Activated CD8-positive, alpha-beta memory T cell treated with anti-CD3 and anti-CD28 coated beads, Interleukin-2, amount 10 ng/mL, durations not matched to agents 7 days and 5 days (primary cell): ENCODE data around the gene DIP2A. TPM values are rescaled to one million over a fixed set of nuclear protein-coding genes. Genes with fewer than 3 reads are reported as not detected.
"Not testable (repeated sequence)": the region's sequence is repeated elsewhere in the genome, so short reads cannot be mapped to it uniquely, and the experiment has no call there.

Experiments used
- ATAC-seq: fragments of 150-1000 bp; cut with Tn5 transposase; one replicate; pipeline ENCODE4 v1.10.0; 2021; ENCODE audit warnings: moderate library complexity
- CTCF ChIA-PET: fragments of 350-600 bp; sonication (Branson Sonifier 250); formaldehyde crosslinking; loops from one replicate; lab custom pipeline; 2021; ENCODE audit warnings: antibody characterized with exemption; lab: Charles Lee
- DNase-seq: peaks from one replicate; pipeline ENCODE4 v3.0.0-alpha.2; 2020
- H3K27ac Mint-ChIP-seq: one replicate; pipeline ENCODE4 v1.8.0; 2021; ENCODE audit warnings: mild to moderate bottlenecking, mixed read lengths
- H3K27me3 Mint-ChIP-seq: one replicate; pipeline ENCODE4 v1.8.0; 2021; ENCODE audit warnings: mixed read lengths
- H3K36me3 Mint-ChIP-seq: one replicate; pipeline ENCODE4 v1.8.0; 2021; ENCODE audit warnings: mild to moderate bottlenecking, mixed read lengths
- H3K4me1 Mint-ChIP-seq: one replicate; pipeline ENCODE4 v1.8.0; 2021; ENCODE audit warnings: mixed read lengths
- H3K4me3 Mint-ChIP-seq: one replicate; pipeline ENCODE4 v1.8.0; 2021; ENCODE audit warnings: mild to moderate bottlenecking, moderate library complexity, mixed read lengths
- H3K9me3 Mint-ChIP-seq: one replicate; pipeline ENCODE4 v1.8.0; 2022; ENCODE audit warnings: low read depth, mixed read lengths
- total RNA-seq, 2 experiments: library from RNA; stranded (reverse); gene quantifications; one replicate each; pipeline ENCODE4 v1.2.3, GENCODE V29; 2021

The DIP2A gene
- total RNA-seq, 2 experiments from 2014 or later = 43.4 to 70.4 TPM

GRCh38 chr21:46429754-46430681 is 28.7 kb upstream of the DIP2A start:
- CTCF ChIA-PET = no interaction called here
- no peak for DNase-seq
- Mint-ChIP-seq H3K4me3 (no peak overlapping the region), H3K27me3 (no peaks in the 10 kb centered on the region), H3K36me3 (peaks cover 19% of the 10 kb centered on the region), H3K27ac (no peak overlapping the region), H3K4me1 (peaks cover 23% of the 10 kb centered on the region), H3K9me3 (no peaks in the 10 kb centered on the region)
- no peak for ATAC-seq

- CTCF ChIA-PET = interaction anchor here (1.8 kb wide), 1 partner anchor 109 kb away, joined by 4 read pairs; no protein-coding TSS in a partner anchor
- Mint-ChIP-seq H3K27me3 (no peaks in the 10 kb centered on the region), H3K27ac (peak overlapping the region; percentile 39), H3K9me3 (no peaks in the 10 kb centered on the region), H3K4me3 (no peak overlapping the region), H3K36me3 (peaks cover 24% of the 10 kb centered on the region), H3K4me1 (peaks cover 11% of the 10 kb centered on the region)
- ATAC-seq (no peak), DNase-seq (no peak)
These were observed 27.2 kb upstream of the DIP2A start for GRCh38 chr21:46431448-46431847.

- ATAC-seq (peak; percentile 59), DNase-seq (peak; percentile 51)
- Mint-ChIP-seq H3K27ac (peak overlapping the region; percentile 61), H3K4me1 (peaks cover 11% of the 10 kb centered on the region), H3K9me3 (no peaks in the 10 kb centered on the region), H3K4me3 (no peak overlapping the region), H3K36me3 (peaks cover 24% of the 10 kb centered on the region), H3K27me3 (no peaks in the 10 kb centered on the region)
- CTCF ChIA-PET = interaction anchor here (1.2 to 1.8 kb wide), 2 partner anchors 109 to 289 kb away, joined by 3 to 4 read pairs; no protein-coding TSS in a partner anchor
These were observed 26.7 kb upstream of the DIP2A start for GRCh38 chr21:46431884-46432488.

GRCh38 chr21:46433116-46433515 is 25.6 kb upstream of the DIP2A start:
- H3K4me1 Mint-ChIP-seq = peaks cover 14% of the 10 kb centered on the region
- CTCF ChIA-PET = interaction anchor here (1.2 to 1.7 kb wide), 2 partner anchors 9 to 290 kb away, joined by 3 read pairs; no protein-coding TSS in a partner anchor
- not testable (repeated sequence) for H3K27me3 Mint-ChIP-seq

GRCh38 chr21:46434322-46434958 is 24.3 kb upstream of the DIP2A start:
- CTCF ChIA-PET = interaction anchor here (0.6 to 1.7 kb wide), 2 partner anchors 10 to 83 kb away, joined by 3 read pairs; no protein-coding TSS in a partner anchor
- Mint-ChIP-seq H3K4me1 (peaks cover 14% of the 10 kb centered on the region), H3K27me3 (no peaks in the 10 kb centered on the region), H3K4me3 (no peak overlapping the region), H3K9me3 (no peaks in the 10 kb centered on the region), H3K36me3 (peaks cover 39% of the 10 kb centered on the region), H3K27ac (peak overlapping the region; percentile 5)
- ATAC-seq (no peak), DNase-seq (no peak)

More at GRCh38 chr21:46433116-46433515, 25.6 kb upstream of the DIP2A start:
- not testable (repeated sequence) for H3K9me3 Mint-ChIP-seq, H3K27ac Mint-ChIP-seq, ATAC-seq, H3K4me3 Mint-ChIP-seq, DNase-seq
- H3K36me3 Mint-ChIP-seq = peaks cover 32% of the 10 kb centered on the region

- peaks cover 14% of the 10 kb centered on the region for H3K4me1 Mint-ChIP-seq
- no peak overlapping the region for H3K4me3 Mint-ChIP-seq
- CTCF ChIA-PET = no interaction called here
- DNase-seq = no peak
- no peaks in the 10 kb centered on the region for H3K9me3 Mint-ChIP-seq
- H3K27me3 Mint-ChIP-seq = no peaks in the 10 kb centered on the region
- peaks cover 49% of the 10 kb centered on the region for H3K36me3 Mint-ChIP-seq
- no peak overlapping the region for H3K27ac Mint-ChIP-seq
- ATAC-seq = no peak
These were observed 22.9 kb upstream of the DIP2A start for GRCh38 chr21:46435786-46436227.

GRCh38 chr21:46436621-46437020 is 22.1 kb upstream of the DIP2A start:
- ATAC-seq = no peak
- Mint-ChIP-seq H3K4me1 (peaks cover 14% of the 10 kb centered on the region), H3K36me3 (peaks cover 55% of the 10 kb centered on the region), H3K9me3 (no peaks in the 10 kb centered on the region), H3K27me3 (no peaks in the 10 kb centered on the region), H3K4me3 (no peak overlapping the region), H3K27ac (no peak overlapping the region)
- CTCF ChIA-PET = no interaction called here
- DNase-seq = no peak

- no peak for DNase-seq
- no peak for ATAC-seq
- Mint-ChIP-seq H3K36me3 (peaks cover 51% of the 10 kb centered on the region), H3K4me1 (peaks cover 11% of the 10 kb centered on the region), H3K9me3 (no peaks in the 10 kb centered on the region), H3K27me3 (no peaks in the 10 kb centered on the region), H3K4me3 (no peak overlapping the region), H3K27ac (peak overlapping the region; percentile 76)
- CTCF ChIA-PET = interaction anchor here (1.0 kb wide), 1 partner anchor 229 kb away, joined by 3 read pairs; no protein-coding TSS in a partner anchor
These were observed 21.6 kb upstream of the DIP2A start for GRCh38 chr21:46437096-46437498.

GRCh38 chr21:46437511-46437910 is 21.2 kb upstream of the DIP2A start:
- Mint-ChIP-seq H3K36me3 (peaks cover 50% of the 10 kb centered on the region), H3K4me3 (no peak overlapping the region), H3K27me3 (no peaks in the 10 kb centered on the region), H3K27ac (peak overlapping the region; percentile 7), H3K4me1 (peaks cover 9% of the 10 kb centered on the region), H3K9me3 (no peaks in the 10 kb centered on the region)
- DNase-seq (no peak), ATAC-seq (no peak)
- CTCF ChIA-PET = interaction anchor here (1.0 kb wide), 1 partner anchor 229 kb away, joined by 3 read pairs; no protein-coding TSS in a partner anchor

GRCh38 chr21:46438241-46438640 is 20.4 kb upstream of the DIP2A start:
- no peaks in the 10 kb centered on the region for H3K27me3 Mint-ChIP-seq

GRCh38 chr21:46439906-46440305 is 18.8 kb upstream of the DIP2A start:
- peaks cover 17% of the 10 kb centered on the region for H3K4me1 Mint-ChIP-seq
- H3K36me3 Mint-ChIP-seq = peaks cover 51% of the 10 kb centered on the region
- no peaks in the 10 kb centered on the region for H3K9me3 Mint-ChIP-seq
- no peak overlapping the region for H3K4me3 Mint-ChIP-seq
- DNase-seq (no peak), ATAC-seq (no peak)
- H3K27me3 Mint-ChIP-seq = no peaks in the 10 kb centered on the region
- H3K27ac Mint-ChIP-seq = no peak overlapping the region
- CTCF ChIA-PET = no interaction called here

More at GRCh38 chr21:46438241-46438640, 20.4 kb upstream of the DIP2A start:
- DNase-seq = no peak
- H3K4me1 Mint-ChIP-seq = peaks cover 15% of the 10 kb centered on the region
- no peak overlapping the region for H3K27ac Mint-ChIP-seq
- no peak for ATAC-seq
- no peaks in the 10 kb centered on the region for H3K9me3 Mint-ChIP-seq
- no peak overlapping the region for H3K4me3 Mint-ChIP-seq
- H3K36me3 Mint-ChIP-seq = peaks cover 53% of the 10 kb centered on the region
- CTCF ChIA-PET = no interaction called here

GRCh38 chr21:46441331-46441730 is 17.4 kb upstream of the DIP2A start:
- DNase-seq (no peak), ATAC-seq (no peak)
- H3K4me1 Mint-ChIP-seq = peaks cover 17% of the 10 kb centered on the region
- H3K9me3 Mint-ChIP-seq = no peaks in the 10 kb centered on the region
- no peaks in the 10 kb centered on the region for H3K27me3 Mint-ChIP-seq
- CTCF ChIA-PET = no interaction called here
- H3K36me3 Mint-ChIP-seq = peaks cover 54% of the 10 kb centered on the region
- no peak overlapping the region for H3K27ac Mint-ChIP-seq
- H3K4me3 Mint-ChIP-seq = no peak overlapping the region

- ATAC-seq (no peak), DNase-seq (no peak)
- no peaks in the 10 kb centered on the region for H3K9me3 Mint-ChIP-seq
- H3K27me3 Mint-ChIP-seq = no peaks in the 10 kb centered on the region
- H3K4me3 Mint-ChIP-seq = no peak overlapping the region
- H3K36me3 Mint-ChIP-seq = peaks cover 56% of the 10 kb centered on the region
- H3K27ac Mint-ChIP-seq = no peak overlapping the region
- peaks cover 14% of the 10 kb centered on the region for H3K4me1 Mint-ChIP-seq
- CTCF ChIA-PET = no interaction called here
These were observed 16.7 kb upstream of the DIP2A start for GRCh38 chr21:46441961-46442498.
